Tibial nerve (tissue), 4 donors: ENCODE data around the gene RTL10. TPM values are rescaled to one million over a fixed set of nuclear protein-coding genes. Genes with fewer than 3 reads are reported as not detected.

ENCODE experiments used
- DNase-seq, 2 donors: peaks; one replicate each; pipeline ENCODE4 v3.0.0-alpha.2; 2019; ENCODE audit warnings: low spot score in 2 of 2
- H3K27ac ChIP-seq, 4 donors: fragments of 200-600 bp; sonication (generic) in 3 of 4; one replicate each; pipeline ENCODE4 v1.5.1; 2017 to 2019; ENCODE audit warnings: mild to moderate bottlenecking in 1 of 4
- H3K27me3 ChIP-seq, 2 donors: fragments of 200-600 bp; sonication (generic) in 1 of 2; one replicate each; pipeline versions ENCODE4 v1.5.1 to v1.6.0; 2017 to 2019
- H3K36me3 ChIP-seq, 3 donors: fragments of 200-600 bp; sonication (generic); one replicate each; pipeline ENCODE4 v1.5.1; 2018 to 2019
- H3K4me1 ChIP-seq, 4 donors: fragments of 200-600 bp; sonication (generic) in 3 of 4; one replicate each; pipeline ENCODE4 v1.5.1; 2017 to 2019
- H3K4me3 ChIP-seq, 4 donors: fragments of 200-600 bp; sonication (generic) in 3 of 4; one replicate each; pipeline ENCODE4 v1.5.1; 2017 to 2019; ENCODE audit warnings: mild to moderate bottlenecking in 1 of 4, moderate library complexity in 1 of 4
- H3K9me3 ChIP-seq, 4 donors: fragments of 200-600 bp; sonication (generic) in 3 of 4; one replicate each; pipeline ENCODE4 v1.5.1; 2017 to 2019
- CTCF ChIP-seq, 5 experiments: fragments of 200-600 bp in 3 of 5; fragments of 450-650 bp in 2 of 5; sonication (generic) in 3 of 5; IDR thresholded peaks; one replicate each; pipeline ENCODE4 v1.5.1; 2016 to 2019; ENCODE audit warnings: antibody characterized with exemption in 5 of 5, mild to moderate bottlenecking in 3 of 5, moderate library complexity in 2 of 5
- EP300 ChIP-seq, 2 donors: sonication (generic); formaldehyde crosslinking; IDR thresholded peaks; one replicate each; pipeline ENCODE4 v1.6.1; 2017; ENCODE audit warnings: antibody characterized with exemption in 2 of 2, mild to moderate bottlenecking in 1 of 2
- POLR2A ChIP-seq, 2 donors: fragments of 450-650 bp; IDR thresholded peaks; one replicate each; pipeline ENCODE4 v1.6.1; 2017; ENCODE audit warnings: antibody characterized with exemption in 2 of 2, mild to moderate bottlenecking in 2 of 2, moderate library complexity in 2 of 2
- WGBS, 2 donors: methylation state at CpG; one replicate each; pipeline ENCODE4 v1.1.5; 2018; 5-methylcytosine and 5-hydroxymethylcytosine counted together
- total RNA-seq, 4 donors: library from RNA; depleted of rRNA; stranded (reverse); fragments of >200 nt; gene quantifications; one replicate each; pipeline ENCODE4 v1.1.0, GENCODE V29; 2016

The RTL10 gene
- total RNA-seq, 4 donors from 2014 or later: 10.2 to 13.3 (median 11.4) TPM

- Histone ChIP-seq H3K36me3 (peaks cover 0 to 94% (median 0%) of the 10 kb centered on the region in 3 donors), H3K4me3 (no peak overlapping the region), H3K9me3 (no peaks in the 10 kb centered on the region), H3K27ac (no peak overlapping the region), H3K27me3 (no peaks in the 10 kb centered on the region), H3K4me1 (no peaks in the 10 kb centered on the region)
- DNase-seq: no peak
- TF ChIP-seq CTCF (IDR thresholded peaks at IDR 0.05) (no peak), EP300 (IDR thresholded peaks at IDR 0.05) (no peak), POLR2A (IDR thresholded peaks at IDR 0.05) (no peak)
- 85 to 89% methylated on average over 7 of the region's 7 CpGs for WGBS, 2 donors
Measured at GRCh38 chr22:19898145-19898544, 43.5 kb upstream of the RTL10 start.

GRCh38 chr22:19897726-19898125, 43.1 kb upstream of the RTL10 start:
- no peak for DNase-seq
- Histone ChIP-seq H3K9me3 (no peaks in the 10 kb centered on the region), H3K4me1 (peaks cover 0 to 3% (median 1%) of the 10 kb centered on the region in 4 donors), H3K27ac (no peak overlapping the region), H3K4me3 (no peak overlapping the region), H3K36me3 (peaks cover 0 to 94% (median 0%) of the 10 kb centered on the region in 3 donors), H3K27me3 (no peaks in the 10 kb centered on the region)
- WGBS, 2 donors: 85% methylated on average over 14 to 15 of the region's 16 CpGs
- TF ChIP-seq EP300 (IDR thresholded peaks at IDR 0.05) (no peak), POLR2A (IDR thresholded peaks at IDR 0.05) (no peak), CTCF (IDR thresholded peaks at IDR 0.05) (no peak)

- no peaks in the 10 kb centered on the region for H3K9me3 ChIP-seq
- TF ChIP-seq EP300 (IDR thresholded peaks at IDR 0.05): no peak
- no peak for TF ChIP-seq CTCF (IDR thresholded peaks at IDR 0.05)
- TF ChIP-seq POLR2A (IDR thresholded peaks at IDR 0.05): no peak
- H3K4me3 ChIP-seq: no peak overlapping the region
- peaks cover 0 to 85% (median 0%) of the 10 kb centered on the region in 3 donors for H3K36me3 ChIP-seq
- no peak overlapping the region for H3K27ac ChIP-seq
- peaks cover 0 to 12% (median 9%) of the 10 kb centered on the region in 4 donors for H3K4me1 ChIP-seq
- DNase-seq: no peak
- H3K27me3 ChIP-seq: no peaks in the 10 kb centered on the region
- WGBS, 2 donors: 72 to 84% methylated on average over 8 to 14 of the region's 15 CpGs
Measured at GRCh38 chr22:19896665-19897355, 42.1 kb upstream of the RTL10 start.

- Histone ChIP-seq H3K27ac (no peak overlapping the region), H3K9me3 (no peaks in the 10 kb centered on the region), H3K36me3 (peaks cover 0 to 85% (median 0%) of the 10 kb centered on the region in 3 donors), H3K4me3 (no peak overlapping the region), H3K4me1 (peaks cover 0 to 26% (median 19%) of the 10 kb centered on the region in 4 donors), H3K27me3 (no peaks in the 10 kb centered on the region)
- TF ChIP-seq CTCF (IDR thresholded peaks at IDR 0.05): no peak
- no peak for TF ChIP-seq POLR2A (IDR thresholded peaks at IDR 0.05)
- TF ChIP-seq EP300 (IDR thresholded peaks at IDR 0.05): no peak
- 92 to 95% methylated on average over 21 to 22 of the region's 23 CpGs for WGBS, 2 donors
- no peak for DNase-seq
Measured at GRCh38 chr22:19895160-19895849, 40.6 kb upstream of the RTL10 start.

- Histone ChIP-seq H3K4me3 (no peak overlapping the region), H3K4me1 (peaks cover 0 to 26% (median 19%) of the 10 kb centered on the region in 4 donors), H3K9me3 (no peaks in the 10 kb centered on the region), H3K27me3 (no peaks in the 10 kb centered on the region), H3K27ac (peak overlapping the region in 1 of 4 donors; percentile 23), H3K36me3 (peaks cover 0 to 79% (median 0%) of the 10 kb centered on the region in 3 donors)
- TF ChIP-seq EP300 (IDR thresholded peaks at IDR 0.05) (no peak), CTCF (IDR thresholded peaks at IDR 0.05) (no peak), POLR2A (IDR thresholded peaks at IDR 0.05) (no peak)
- DNase-seq: no peak
- 91 to 96% methylated on average over 10 to 11 of the region's 15 CpGs for WGBS, 2 donors
Measured at GRCh38 chr22:19893363-19893762, 38.7 kb upstream of the RTL10 start.
